Testis (tissue), 2 donors: Measurements from ENCODE around the gene MOSPD3.

Experiments
- CTCF ChIP-seq, 3 experiments: fragments of 450-650 bp in 2 of 3; fragments of 200-600 bp in 1 of 3; sonication (generic) in 1 of 3; IDR thresholded peaks; one replicate each; pipeline ENCODE4 v1.5.1; 2016 to 2019; ENCODE audit warnings: antibody characterized with exemption in 3 of 3, mild to moderate bottlenecking in 2 of 3, moderate library complexity in 1 of 3
- POLR2A ChIP-seq: fragments of 450-650 bp; IDR thresholded peaks from one replicate; pipeline ENCODE4 v1.6.1; 2017; ENCODE audit warnings: antibody characterized with exemption, mild to moderate bottlenecking, moderate library complexity

DNA sequence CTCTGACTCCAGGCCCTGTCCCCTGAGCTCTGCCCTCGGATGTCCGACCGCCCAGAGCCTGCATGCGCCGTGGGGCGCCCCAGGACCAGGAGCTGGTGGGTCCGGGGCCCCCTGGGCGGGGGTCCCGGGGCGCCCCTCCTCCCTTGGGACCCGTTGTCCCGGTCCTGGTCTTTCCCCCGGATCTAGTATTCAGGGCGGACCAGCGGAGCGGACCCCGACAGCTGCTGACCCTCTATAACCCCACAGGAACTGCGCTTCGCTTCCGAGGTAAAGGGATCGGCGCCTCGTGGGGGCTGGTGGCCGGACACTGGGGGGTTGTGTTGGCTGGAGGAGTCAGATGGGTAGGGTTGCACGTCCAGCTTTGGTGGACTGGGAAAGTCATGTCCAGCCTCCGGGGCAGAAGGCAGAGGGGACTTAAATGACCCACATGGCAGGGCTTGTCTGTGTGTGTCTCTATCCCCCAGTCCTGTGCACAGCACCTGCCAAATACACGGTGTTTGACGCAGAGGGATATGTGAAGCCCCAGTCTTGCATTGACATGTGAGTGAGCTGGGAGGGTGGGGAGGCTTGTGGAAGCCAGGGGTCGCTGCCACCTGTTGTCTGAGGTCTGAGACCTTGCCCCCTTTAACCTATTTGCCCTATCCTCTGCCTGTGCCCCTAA lies 520 bp downstream of the MOSPD3 start:
- TF ChIP-seq POLR2A (no peak), CTCF (IDR thresholded peaks at IDR 0.05) (no peak)
